HepG2 (cell line): Measurements from ENCODE around the gene PTPN14. TPM values are rescaled to one million over a fixed set of nuclear protein-coding genes. Genes with fewer than 3 reads are reported as not detected.
A peak's percentile ranks its signal among the peaks of the same experiment; 100 is the strongest.

Experiments
- AHDC1 ChIP-seq: sonication (generic); formaldehyde crosslinking; IDR thresholded peaks from 2 replicates; pipeline ENCODE4 v1.5.1; 2020; ENCODE audit warnings: mild to moderate bottlenecking, missing genetic modification reagents, borderline replicate concordance
- ERF ChIP-seq: IDR thresholded peaks from 2 replicates; pipeline ENCODE4 v1.6.1; 2018; ENCODE audit warnings: missing biosample characterization, missing genetic modification reagents
- FIP1L1 ChIP-seq: fragments of 200-400 bp; formaldehyde crosslinking; IDR thresholded peaks from 2 replicates; pipeline ENCODE4 v1.6.1; 2018; ENCODE audit warnings: low read depth, mild to moderate bottlenecking, low read length, moderate library complexity, borderline replicate concordance; ENCODE audit not compliant: insufficient read depth
- HMG20A ChIP-seq: IDR thresholded peaks from 2 replicates; pipeline ENCODE4 v1.6.1; 2016; ENCODE audit warnings: borderline replicate concordance
- MBD4 ChIP-seq: IDR thresholded peaks from 2 replicates; pipeline ENCODE4 v1.6.1; 2012; ENCODE audit warnings: low read length, inconsistent platforms, borderline replicate concordance
- MXD1 ChIP-seq: sonication (generic); formaldehyde crosslinking; IDR thresholded peaks from 2 replicates; pipeline ENCODE4 v1.4.0; 2020; ENCODE audit warnings: mild to moderate bottlenecking, missing genetic modification reagents
- PLRG1 ChIP-seq: fragments of 450-650 bp; conservative IDR thresholded peaks from 2 replicates; pipeline ENCODE4 v1.6.1; 2016
- POGZ ChIP-seq: sonication (generic); formaldehyde crosslinking; IDR thresholded peaks from 2 replicates; pipeline ENCODE4 v1.4.0; 2020; ENCODE audit warnings: mild to moderate bottlenecking, missing genetic modification reagents
- RFX3 ChIP-seq: IDR thresholded peaks from 2 replicates; pipeline ENCODE4 v1.6.1; 2016; ENCODE audit warnings: missing biosample characterization, missing genetic modification reagents
- SKIL ChIP-seq: sonication (generic); formaldehyde crosslinking; IDR thresholded peaks from 2 replicates; pipeline ENCODE4 v1.8.0; 2022; ENCODE audit warnings: missing genetic modification reagents, mild to moderate bottlenecking, moderate library complexity, borderline replicate concordance
- SRSF1 ChIP-seq: fragments of 200-400 bp; formaldehyde crosslinking; optimal IDR thresholded peaks from 2 replicates; pipeline ENCODE3; 2017; ENCODE audit warnings: mild to moderate bottlenecking, low read depth, low read length, moderate library complexity
- ZBTB38 ChIP-seq: sonication (generic); formaldehyde crosslinking; IDR thresholded peaks from 2 replicates; pipeline ENCODE4 v1.5.1; 2020; ENCODE audit warnings: mild to moderate bottlenecking, missing genetic modification reagents
- ZNF260 ChIP-seq: sonication (generic); formaldehyde crosslinking; IDR thresholded peaks from 2 replicates; pipeline ENCODE4 v1.4.0; 2020; ENCODE audit warnings: missing genetic modification reagents, low read depth, mild to moderate bottlenecking, borderline replicate concordance
- polyA plus RNA-seq, 8 experiments: library from polyadenylated mRNA; depleted of rRNA in 3 of 8; stranded (reverse) in 7 of 8; unstranded in 1 of 8; fragments of >200 nt; fragmentation: Illumina TruSeq in 4 of 8; extraction: Trizol in 4 of 8; gene quantifications; 2 replicates each; pipeline versions ENCODE4 v1.2.1 to v1.2.3, GENCODE V29; 2011 to 2016; ENCODE audit warnings: low read depth in 4 of 8, missing spikeins in 1 of 8, mixed read lengths in 1 of 8; ENCODE audit not compliant: insufficient read depth in 1 of 8
- total RNA-seq, 5 experiments: library from RNA; depleted of rRNA; stranded (reverse); fragments of >200 nt; fragmentation: Illumina TruSeq; extraction: Trizol; gene quantifications; 2 replicates each; pipeline ENCODE4 v1.2.3, GENCODE V29; 2016; ENCODE audit warnings: low read depth in 1 of 5
- TF ChIP-seq, protein P1 (sequence below): sonication (generic); formaldehyde crosslinking; IDR thresholded peaks from 2 replicates; pipeline ENCODE4 v1.9.0; 2021; ENCODE audit warnings: missing genetic modification reagents, borderline replicate concordance

PTPN14 gene
- total and polyA plus RNA-seq, 2 of the 13 experiments (the other 11 are each of a cell fraction or from before 2014, with no cell fraction given) = 3.9 to 4.7 TPM

DNA sequence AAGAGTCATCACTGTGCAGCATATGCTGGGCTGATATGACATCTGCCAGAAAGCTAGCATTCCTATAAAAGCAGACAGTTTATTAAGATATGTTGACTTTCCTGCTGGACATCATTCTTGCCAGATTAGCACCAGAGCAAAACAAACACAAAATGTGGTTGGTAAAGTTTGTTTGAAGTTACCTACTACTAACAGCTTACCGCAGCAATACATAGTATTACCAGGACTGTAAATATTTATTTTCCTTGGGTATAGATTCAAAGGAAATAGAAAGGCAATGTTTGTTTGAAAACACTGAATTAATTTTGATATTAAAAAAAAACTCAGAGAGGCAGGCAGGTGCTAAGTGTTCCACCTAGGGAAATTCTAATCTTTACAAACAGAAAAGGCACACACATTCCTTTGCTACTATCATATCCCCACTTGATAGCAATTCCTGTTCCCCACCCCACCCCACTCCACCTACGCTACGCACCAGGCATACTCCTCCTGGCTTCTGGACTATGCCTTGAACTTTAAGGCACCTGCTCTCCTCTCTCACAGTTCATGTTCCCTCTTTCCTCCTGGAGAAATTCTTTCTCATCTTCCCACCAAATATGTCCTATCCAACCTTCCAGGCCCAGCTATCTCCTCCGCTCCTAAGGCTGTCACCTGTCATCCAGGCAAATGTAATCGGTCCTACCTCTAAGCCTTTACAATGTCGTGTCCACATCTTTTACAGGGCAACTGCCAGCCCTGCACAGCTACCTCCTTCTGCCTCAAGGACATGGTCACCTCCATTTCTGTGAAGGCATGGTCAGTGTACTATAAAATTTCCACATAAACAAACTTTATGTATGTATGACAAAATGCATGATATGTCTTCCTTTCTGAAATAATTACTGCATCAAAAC, 34.7 kb downstream of the PTPN14 start (continued):
- TF ChIP-seq SKIL (CRISPR knock-in tag) (no peak), MXD1 (CRISPR knock-in tag) (no peak), POGZ (CRISPR knock-in tag) (no peak), PLRG1 (no peak), ERF (CRISPR knock-in tag) (no peak), ZNF260 (CRISPR knock-in tag) (no peak), SRSF1 (no peak), FIP1L1 (no peak), AHDC1 (CRISPR knock-in tag) (peak; percentile 33; the same call in 1 of the 2 replicates), ZBTB38 (CRISPR knock-in tag) (no peak), HMG20A (CRISPR knock-in tag) (peak; percentile 94), RFX3 (no peak), MBD4 (no peak)
- TF ChIP-seq, protein P1, sequence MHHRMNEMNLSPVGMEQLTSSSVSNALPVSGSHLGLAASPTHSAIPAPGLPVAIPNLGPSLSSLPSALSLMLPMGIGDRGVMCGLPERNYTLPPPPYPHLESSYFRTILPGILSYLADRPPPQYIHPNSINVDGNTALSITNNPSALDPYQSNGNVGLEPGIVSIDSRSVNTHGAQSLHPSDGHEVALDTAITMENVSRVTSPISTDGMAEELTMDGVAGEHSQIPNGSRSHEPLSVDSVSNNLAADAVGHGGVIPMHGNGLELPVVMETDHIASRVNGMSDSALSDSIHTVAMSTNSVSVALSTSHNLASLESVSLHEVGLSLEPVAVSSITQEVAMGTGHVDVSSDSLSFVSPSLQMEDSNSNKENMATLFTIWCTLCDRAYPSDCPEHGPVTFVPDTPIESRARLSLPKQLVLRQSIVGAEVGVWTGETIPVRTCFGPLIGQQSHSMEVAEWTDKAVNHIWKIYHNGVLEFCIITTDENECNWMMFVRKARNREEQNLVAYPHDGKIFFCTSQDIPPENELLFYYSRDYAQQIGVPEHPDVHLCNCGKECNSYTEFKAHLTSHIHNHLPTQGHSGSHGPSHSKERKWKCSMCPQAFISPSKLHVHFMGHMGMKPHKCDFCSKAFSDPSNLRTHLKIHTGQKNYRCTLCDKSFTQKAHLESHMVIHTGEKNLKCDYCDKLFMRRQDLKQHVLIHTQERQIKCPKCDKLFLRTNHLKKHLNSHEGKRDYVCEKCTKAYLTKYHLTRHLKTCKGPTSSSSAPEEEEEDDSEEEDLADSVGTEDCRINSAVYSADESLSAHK (CRISPR knock-in tag) = no peak
